Lung (tissue), 12 donors: ENCODE data around the gene HACL1. TPM values are rescaled to one million over a fixed set of nuclear protein-coding genes. Genes with fewer than 3 reads are reported as not detected.

Experiments
- ATAC-seq: fragments of 200-7000 bp; cut with Tn5 transposase; one replicate; pipeline ENCODE4 v1.9.1; 2020; ENCODE audit warnings: moderate number of reproducible peaks; ENCODE audit not compliant: insufficient read depth, low FRiP score
- DNase-seq, 3 donors: peaks; one replicate each; pipeline ENCODE4 v3.0.0-alpha.2; 2013 to 2017
- H3K27ac ChIP-seq, 2 donors: one replicate each; pipeline ENCODE4 v1.5.1; 2013; ENCODE audit warnings: mild to moderate bottlenecking in 2 of 2, moderate library complexity in 2 of 2, control low read depth in 1 of 2, inconsistent platforms in 1 of 2, low read depth in 1 of 2, low read length in 1 of 2
- H3K27me3 ChIP-seq, 3 donors: one replicate each; pipeline ENCODE4 v1.5.1; 2013; ENCODE audit warnings: low read length in 2 of 3; ENCODE audit not compliant: control insufficient read depth in 3 of 3, insufficient read depth in 3 of 3
- H3K36me3 ChIP-seq, 4 donors: one replicate each; pipeline ENCODE4 v1.5.1; 2013; ENCODE audit warnings: low read length in 4 of 4, mild to moderate bottlenecking in 1 of 4, moderate library complexity in 1 of 4; ENCODE audit not compliant: control insufficient read depth in 4 of 4, insufficient read depth in 4 of 4
- H3K4me1 ChIP-seq, 5 donors: one replicate each; pipeline ENCODE4 v1.5.1; 2013; ENCODE audit warnings: low read length in 5 of 5, mild to moderate bottlenecking in 2 of 5, moderate library complexity in 1 of 5; ENCODE audit not compliant: control insufficient read depth in 5 of 5, insufficient read depth in 5 of 5
- H3K4me3 ChIP-seq: one replicate; pipeline ENCODE4 v1.5.1; 2013; ENCODE audit warnings: mild to moderate bottlenecking, control low read depth, moderate library complexity
- H3K9ac ChIP-seq, 2 donors: one replicate each; pipeline ENCODE4 v1.5.1; 2013; ENCODE audit warnings: low read length in 2 of 2, control low read depth in 1 of 2; ENCODE audit not compliant: insufficient read depth in 1 of 2
- H3K9me3 ChIP-seq, 4 donors: one replicate each; pipeline ENCODE4 v1.5.1; 2013; ENCODE audit warnings: low read length in 3 of 4, mild to moderate bottlenecking in 1 of 4, moderate library complexity in 1 of 4; ENCODE audit not compliant: control insufficient read depth in 4 of 4, insufficient read depth in 3 of 4
- CTCF ChIP-seq: IDR thresholded peaks from 2 replicates; pipeline ENCODE4 v1.5.1; 2012; ENCODE audit warnings: mild to moderate bottlenecking; ENCODE audit errors: control extremely low read depth, extremely low read depth
- WGBS, 2 donors: extraction: QIAGEN DNeasy Blood & Tissue Kit; methylation state at CpG; one replicate each; pipeline ENCODE4 v1.1.7; 2013; 5-methylcytosine and 5-hydroxymethylcytosine counted together
- polyA plus RNA-seq, 2 donors: library from polyadenylated mRNA; stranded (reverse); fragments of 200-250 nt; gene quantifications; one replicate each; pipeline ENCODE4 v1.2.1, GENCODE V29; 2013
- total RNA-seq, 2 donors: library from RNA; depleted of rRNA in 1 of 2; stranded (reverse); fragments of >200 nt in 1 of 2; gene quantifications; one replicate each; pipeline ENCODE4 v1.2.1, GENCODE V29; 2014 to 2021
- donor health status: control.
- donor health status: control.
- donor health status: Bipolar disorder and iron deficiency.
- donor health status: healthy.
- donor health status: DM: yes; HTN: yes; CAD: no.

Gene HACL1
- total and polyA plus RNA-seq, 4 donors: 14.7 to 27.7 (median 21.6) TPM

GRCh38 chr3:15572138-15572537 is 29.2 kb downstream of the HACL1 start:
- no peak overlapping the region for H3K9ac ChIP-seq
- H3K4me1 ChIP-seq: no peaks in the 10 kb centered on the region
- peaks cover 7 to 24% (median 11%) of the 10 kb centered on the region in 4 donors for H3K36me3 ChIP-seq
- H3K9me3 ChIP-seq: no peaks in the 10 kb centered on the region
- no peak overlapping the region for H3K4me3 ChIP-seq
- no peak for DNase-seq
- no peaks in the 10 kb centered on the region for H3K27me3 ChIP-seq
- H3K27ac ChIP-seq: no peak overlapping the region
- WGBS, 2 donors: 68 to 74% methylated on average over 4 of the region's 4 CpGs
- no peak for TF ChIP-seq CTCF
- no peak for ATAC-seq

GRCh38 chr3:15563190-15563589 is 38.2 kb downstream of the HACL1 start:
- Histone ChIP-seq H3K36me3 (peaks cover 10 to 37% (median 27%) of the 10 kb centered on the region in 4 donors), H3K9me3 (no peaks in the 10 kb centered on the region), H3K27me3 (no peaks in the 10 kb centered on the region), H3K4me3 (no peak overlapping the region), H3K9ac (no peak overlapping the region), H3K4me1 (no peaks in the 10 kb centered on the region), H3K27ac (no peak overlapping the region)
- WGBS, 2 donors: 94 to 95% methylated on average over 1 of the region's 1 CpG
- DNase-seq (no peak), ATAC-seq (no peak)
- no peak for TF ChIP-seq CTCF

GRCh38 chr3:15562560-15562959 is 38.8 kb downstream of the HACL1 start:
- H3K27me3 ChIP-seq: no peaks in the 10 kb centered on the region
- peaks cover 6 to 33% (median 23%) of the 10 kb centered on the region in 4 donors for H3K36me3 ChIP-seq
- H3K9ac ChIP-seq: no peak overlapping the region
- no peak for TF ChIP-seq CTCF
- H3K4me3 ChIP-seq: no peak overlapping the region
- H3K9me3 ChIP-seq: no peaks in the 10 kb centered on the region
- no peak for ATAC-seq
- no peak overlapping the region for H3K27ac ChIP-seq
- no peak for DNase-seq
- 87 to 89% methylated on average over 5 of the region's 5 CpGs for WGBS, 2 donors
- no peaks in the 10 kb centered on the region for H3K4me1 ChIP-seq

GRCh38 chr3:15558581-15558980 is 42.8 kb downstream of the HACL1 start:
- Histone ChIP-seq H3K27ac (no peak overlapping the region), H3K4me1 (no peaks in the 10 kb centered on the region), H3K9me3 (no peaks in the 10 kb centered on the region), H3K27me3 (no peaks in the 10 kb centered on the region), H3K4me3 (no peak overlapping the region), H3K9ac (no peak overlapping the region), H3K36me3 (peaks cover 3 to 23% (median 12%) of the 10 kb centered on the region in 4 donors)
- ATAC-seq: no peak
- TF ChIP-seq CTCF: no peak
- DNase-seq: no peak
- WGBS, 2 donors: 93 to 96% methylated on average over 9 of the region's 9 CpGs
